ENCODE data around the gene GABPA.
"Not testable (repeated sequence)": the region's sequence is repeated elsewhere in the genome, so short reads cannot be mapped to it uniquely, and the experiment has no call there.

The GABPA gene

GRCh38 chr21:25759573-25759972 is 24.8 kb downstream of the GABPA start:
- peaks cover 60% of the 10 kb centered on the region for H3K36me3 Mint-ChIP-seq
- no peaks in the 10 kb centered on the region for H3K9me3 Mint-ChIP-seq
- no peak for DNase-seq
- H3K4me1 Mint-ChIP-seq: peaks cover 29% of the 10 kb centered on the region
- no peak overlapping the region for H3K27ac Mint-ChIP-seq
- CTCF ChIA-PET: no interaction called here
- H3K4me3 Mint-ChIP-seq: no peak overlapping the region
- H3K27me3 Mint-ChIP-seq: no peaks in the 10 kb centered on the region

- peaks cover 29% of the 10 kb centered on the region for H3K4me1 Mint-ChIP-seq
- no peak overlapping the region for H3K4me3 Mint-ChIP-seq
- no peak for DNase-seq
- no peak overlapping the region for H3K27ac Mint-ChIP-seq
- CTCF ChIA-PET: no interaction called here
- peaks cover 62% of the 10 kb centered on the region for H3K36me3 Mint-ChIP-seq
- H3K9me3 Mint-ChIP-seq: no peaks in the 10 kb centered on the region
- no peaks in the 10 kb centered on the region for H3K27me3 Mint-ChIP-seq
Measured at GRCh38 chr21:25760061-25760460, 25.3 kb downstream of the GABPA start.

- no peak for DNase-seq
- no peak overlapping the region for H3K27ac Mint-ChIP-seq
- CTCF ChIA-PET: no interaction called here
- peaks cover 60% of the 10 kb centered on the region for H3K36me3 Mint-ChIP-seq
- H3K4me3 Mint-ChIP-seq: no peak overlapping the region
- H3K4me1 Mint-ChIP-seq: peaks cover 26% of the 10 kb centered on the region
- H3K9me3 Mint-ChIP-seq: no peaks in the 10 kb centered on the region
- H3K27me3 Mint-ChIP-seq: no peaks in the 10 kb centered on the region
Measured at GRCh38 chr21:25760677-25761076, 25.9 kb downstream of the GABPA start.

GRCh38 chr21:25764065-25764464 is 29.3 kb downstream of the GABPA start:
- CTCF ChIA-PET: no interaction called here
- no peaks in the 10 kb centered on the region for H3K9me3 Mint-ChIP-seq
- no peak overlapping the region for H3K27ac Mint-ChIP-seq
- peaks cover 6% of the 10 kb centered on the region for H3K4me1 Mint-ChIP-seq
- no peaks in the 10 kb centered on the region for H3K27me3 Mint-ChIP-seq
- DNase-seq: no peak
- H3K4me3 Mint-ChIP-seq: no peak overlapping the region
- peaks cover 57% of the 10 kb centered on the region for H3K36me3 Mint-ChIP-seq

- Mint-ChIP-seq H3K4me3 (no peak overlapping the region), H3K4me1 (no peaks in the 10 kb centered on the region), H3K9me3 (no peaks in the 10 kb centered on the region), H3K36me3 (peaks cover 40% of the 10 kb centered on the region), H3K27me3 (no peaks in the 10 kb centered on the region), H3K27ac (no peak overlapping the region)
- DNase-seq: no peak
- CTCF ChIA-PET: interaction anchor here (1.1 kb wide), 1 partner anchor 34 kb away, joined by 3 read pairs; no protein-coding TSS in a partner anchor
Measured at GRCh38 chr21:25767921-25768320, 33.1 kb downstream of the GABPA start.

GRCh38 chr21:25772686-25773085 is 37.9 kb downstream of the GABPA start:
- Mint-ChIP-seq H3K4me3 (no peak overlapping the region), H3K27me3 (no peaks in the 10 kb centered on the region), H3K9me3 (no peaks in the 10 kb centered on the region), H3K36me3 (peaks cover 11% of the 10 kb centered on the region), H3K4me1 (no peaks in the 10 kb centered on the region), H3K27ac (peak overlapping the region; percentile 19)
- DNase-seq: no peak
- CTCF ChIA-PET: no interaction called here

- CTCF ChIA-PET: no interaction called here
- Mint-ChIP-seq H3K27ac (no peak overlapping the region), H3K27me3 (no peaks in the 10 kb centered on the region), H3K4me1 (no peaks in the 10 kb centered on the region), H3K36me3 (peaks cover 3% of the 10 kb centered on the region), H3K9me3 (no peaks in the 10 kb centered on the region), H3K4me3 (no peak overlapping the region)
- no peak for DNase-seq
Measured at GRCh38 chr21:25776440-25776839, 41.7 kb downstream of the GABPA start.

- DNase-seq, H3K36me3 Mint-ChIP-seq, H3K4me3 Mint-ChIP-seq, H3K9me3 Mint-ChIP-seq, H3K27ac Mint-ChIP-seq, H3K4me1 Mint-ChIP-seq, H3K27me3 Mint-ChIP-seq: not testable (repeated sequence)
- CTCF ChIA-PET: interaction anchor here (1.4 kb wide), 1 partner anchor 23 kb away, joined by 4 read pairs; no protein-coding TSS in a partner anchor
Measured at GRCh38 chr21:25778126-25778875, 43.5 kb downstream of the GABPA start.

- Mint-ChIP-seq H3K4me1 (peaks cover 14% of the 10 kb centered on the region), H3K27me3 (peaks cover 13% of the 10 kb centered on the region), H3K9me3 (no peaks in the 10 kb centered on the region), H3K27ac (no peak overlapping the region), H3K4me3 (no peak overlapping the region), H3K36me3 (no peaks in the 10 kb centered on the region)
- DNase-seq: no peak
- CTCF ChIA-PET: no interaction called here
Measured at GRCh38 chr21:25788677-25789076, 53.9 kb downstream of the GABPA start.

- H3K36me3 Mint-ChIP-seq: no peaks in the 10 kb centered on the region
- H3K27me3 Mint-ChIP-seq: peaks cover 2% of the 10 kb centered on the region
- H3K27ac Mint-ChIP-seq: no peak overlapping the region
- no peak for DNase-seq
- CTCF ChIA-PET: interaction anchor here (0.9 to 1.9 kb wide), 6 partner anchors 10 to 927 kb away, joined by 3 to 15 read pairs (median 4); no protein-coding TSS in a partner anchor
- peak overlapping the region; percentile 40 for H3K4me3 Mint-ChIP-seq
- no peaks in the 10 kb centered on the region for H3K9me3 Mint-ChIP-seq
- peaks cover 14% of the 10 kb centered on the region for H3K4me1 Mint-ChIP-seq
Measured at GRCh38 chr21:25790122-25790877, 55.5 kb downstream of the GABPA start.

- Mint-ChIP-seq H3K4me1 (peaks cover 14% of the 10 kb centered on the region), H3K9me3 (no peaks in the 10 kb centered on the region), H3K27ac (no peak overlapping the region), H3K36me3 (no peaks in the 10 kb centered on the region), H3K4me3 (peak overlapping the region; percentile 40), H3K27me3 (peaks cover 3% of the 10 kb centered on the region)
- CTCF ChIA-PET: interaction anchor here (0.9 to 1.9 kb wide), 6 partner anchors 9 to 927 kb away, joined by 3 to 15 read pairs (median 4); no protein-coding TSS in a partner anchor
- no peak for DNase-seq
Measured at GRCh38 chr21:25790878-25791204, 56.1 kb downstream of the GABPA start.

GRCh38 chr21:25791319-25791718 is 56.5 kb downstream of the GABPA start:
- Mint-ChIP-seq H3K27me3 (peaks cover 3% of the 10 kb centered on the region), H3K27ac (no peak overlapping the region), H3K9me3 (no peaks in the 10 kb centered on the region), H3K4me3 (no peak overlapping the region), H3K36me3 (no peaks in the 10 kb centered on the region), H3K4me1 (peaks cover 14% of the 10 kb centered on the region)
- DNase-seq: no peak
- CTCF ChIA-PET: interaction anchor here (1.6 to 1.9 kb wide), 3 partner anchors 10 to 15 kb away, joined by 5 to 15 read pairs (median 5); no protein-coding TSS in a partner anchor

GRCh38 chr21:25801217-25802014 is 66.6 kb downstream of the GABPA start:
- peak; percentile 92 for DNase-seq
- CTCF ChIA-PET: interaction anchor here (0.5 to 2.8 kb wide), 22 partner anchors 11 to 860 kb away, joined by 3 to 15 read pairs (median 3); partner anchors contain the start of genes ATP5PF and GABPA

GRCh38 chr21:25806060-25806459 is 71.3 kb downstream of the GABPA start:
- no peaks in the 10 kb centered on the region for H3K36me3 Mint-ChIP-seq
- no peak overlapping the region for H3K27ac Mint-ChIP-seq
- no peak overlapping the region for H3K4me3 Mint-ChIP-seq
- no peaks in the 10 kb centered on the region for H3K9me3 Mint-ChIP-seq
- H3K4me1 Mint-ChIP-seq: peaks cover 5% of the 10 kb centered on the region
- CTCF ChIA-PET: interaction anchor here (1.0 to 1.2 kb wide), 3 partner anchors 9 to 197 kb away, joined by 3 to 5 read pairs (median 4); no protein-coding TSS in a partner anchor
- H3K27me3 Mint-ChIP-seq: peaks cover 19% of the 10 kb centered on the region
- no peak for DNase-seq

More at GRCh38 chr21:25801217-25802014, 66.6 kb downstream of the GABPA start:
- Mint-ChIP-seq H3K4me3 (no peak overlapping the region), H3K27me3 (peaks cover 27% of the 10 kb centered on the region), H3K36me3 (no peaks in the 10 kb centered on the region), H3K27ac (no peak overlapping the region), H3K4me1 (peaks cover 5% of the 10 kb centered on the region), H3K9me3 (no peaks in the 10 kb centered on the region)
